ENCODE data around the gene NFIC.

- TF ChIP-seq SP1 (IDR thresholded peaks at IDR 0.05): no peak
- TF ChIP-seq, protein P1, sequence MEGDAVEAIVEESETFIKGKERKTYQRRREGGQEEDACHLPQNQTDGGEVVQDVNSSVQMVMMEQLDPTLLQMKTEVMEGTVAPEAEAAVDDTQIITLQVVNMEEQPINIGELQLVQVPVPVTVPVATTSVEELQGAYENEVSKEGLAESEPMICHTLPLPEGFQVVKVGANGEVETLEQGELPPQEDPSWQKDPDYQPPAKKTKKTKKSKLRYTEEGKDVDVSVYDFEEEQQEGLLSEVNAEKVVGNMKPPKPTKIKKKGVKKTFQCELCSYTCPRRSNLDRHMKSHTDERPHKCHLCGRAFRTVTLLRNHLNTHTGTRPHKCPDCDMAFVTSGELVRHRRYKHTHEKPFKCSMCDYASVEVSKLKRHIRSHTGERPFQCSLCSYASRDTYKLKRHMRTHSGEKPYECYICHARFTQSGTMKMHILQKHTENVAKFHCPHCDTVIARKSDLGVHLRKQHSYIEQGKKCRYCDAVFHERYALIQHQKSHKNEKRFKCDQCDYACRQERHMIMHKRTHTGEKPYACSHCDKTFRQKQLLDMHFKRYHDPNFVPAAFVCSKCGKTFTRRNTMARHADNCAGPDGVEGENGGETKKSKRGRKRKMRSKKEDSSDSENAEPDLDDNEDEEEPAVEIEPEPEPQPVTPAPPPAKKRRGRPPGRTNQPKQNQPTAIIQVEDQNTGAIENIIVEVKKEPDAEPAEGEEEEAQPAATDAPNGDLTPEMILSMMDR (IDR thresholded peaks at IDR 0.05; ENCODE audit: low read depth, low read length, missing input control): no peak
Measured at GRCh38 chr19:3365093-3365835, 1.1 kb upstream of the NFIC start.
